LNCAP (cell line): ENCODE data around the gene TTC38.

Source experiments
- CTCF ChIP-seq: fragments of 450-650 bp; IDR thresholded peaks from 2 replicates; pipeline ENCODE4 v1.5.1; 2017; ENCODE audit warnings: mild to moderate bottlenecking

Gene TTC38

DNA sequence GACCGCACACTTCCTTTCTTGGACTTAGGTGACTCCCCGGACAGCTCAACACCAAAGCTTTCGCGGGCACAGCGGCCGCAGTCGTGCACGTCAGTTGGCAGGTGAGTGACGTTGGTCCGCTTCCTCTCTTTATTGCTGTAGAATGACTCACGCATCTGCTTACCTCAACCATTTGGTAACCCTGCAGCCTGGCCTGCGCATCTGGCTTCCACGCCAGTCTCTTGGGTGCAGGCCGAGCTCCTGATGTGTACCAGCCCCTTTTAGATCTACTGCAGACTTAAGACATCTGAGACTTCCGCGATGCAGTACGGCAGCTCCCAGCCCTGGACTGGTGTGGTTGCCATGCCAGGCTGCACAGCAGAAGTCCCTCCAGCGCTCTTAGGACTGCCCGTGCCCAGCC, 55.4 kb downstream of the TTC38 start:
- no peak for TF ChIP-seq CTCF

GRCh38 chr22:46326066-46326680, 58.4 kb downstream of the TTC38 start:
- TF ChIP-seq CTCF, result no peak

GRCh38 chr22:46327691-46328465, 60.1 kb downstream of the TTC38 start:
- TF ChIP-seq CTCF, result no peak

- TF ChIP-seq CTCF, result no peak
Measured at GRCh38 chr22:46328797-46329196, 61.0 kb downstream of the TTC38 start.

- TF ChIP-seq CTCF, result no peak
Measured at GRCh38 chr22:46329616-46330015, 61.8 kb downstream of the TTC38 start.

GRCh38 chr22:46330426-46330825, 62.6 kb downstream of the TTC38 start:
- no peak for TF ChIP-seq CTCF

- TF ChIP-seq CTCF, result no peak
Measured at GRCh38 chr22:46331496-46331895, 63.7 kb downstream of the TTC38 start.
